Measurements from ENCODE around the gene DGKH. TPM values are rescaled to one million over a fixed set of nuclear protein-coding genes. Genes with fewer than 3 reads are reported as not detected.
A peak's percentile ranks its signal among the peaks of the same experiment; 100 is the strongest.

Gene DGKH
- polyA plus RNA-seq, 2 donors, result 1.9 to 2.7 TPM

DNA sequence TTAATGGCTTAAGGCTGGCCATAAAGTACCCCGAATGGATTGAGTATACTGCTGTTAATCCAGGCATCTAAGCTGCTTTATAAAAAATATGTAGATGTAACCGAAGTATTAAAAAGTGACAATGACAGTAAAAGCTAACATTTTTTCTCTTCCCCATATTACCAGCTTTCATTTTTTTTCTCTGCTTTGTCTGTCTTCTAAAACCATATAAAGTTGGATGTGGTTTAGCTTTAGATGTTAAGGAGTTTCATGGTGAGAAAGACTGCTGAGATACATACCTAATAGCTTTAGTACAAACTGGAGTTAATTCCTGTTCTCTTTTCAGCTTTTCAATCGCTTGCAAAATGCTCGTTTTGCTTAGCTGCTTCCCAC lies 224.3 kb downstream of the DGKH start:
- 3 to 9% methylated on average over 4 of the region's 4 CpGs for WGBS, 2 donors
- H3K36me3 ChIP-seq (ENCODE audit: control insufficient read depth in 2 of 2, insufficient read depth in 2 of 2, low read length in 1 of 2), result no peaks in the 10 kb centered on the region
- peak overlapping the region in 1 of 2 donors; percentile 87 for H3K27ac ChIP-seq (ENCODE audit: low read depth in 2 of 2, low read length in 1 of 2)
- H3K27me3 ChIP-seq (ENCODE audit: control insufficient read depth in 1 of 2, insufficient read depth in 2 of 2, low read length in 2 of 2), result no peaks in the 10 kb centered on the region
- H3K4me3 ChIP-seq (ENCODE audit: low read depth in 1 of 2, low read length in 2 of 2), result peak overlapping the region; percentile 71 to 93
- no peaks in the 10 kb centered on the region for H3K9me3 ChIP-seq (ENCODE audit: control insufficient read depth in 2 of 2, insufficient read depth in 1 of 2, low read depth in 1 of 2, low read length in 1 of 2)
- no peaks in the 10 kb centered on the region for H3K4me1 ChIP-seq (ENCODE audit: control insufficient read depth in 2 of 2, insufficient read depth in 2 of 2, low read length in 1 of 2)

DNA sequence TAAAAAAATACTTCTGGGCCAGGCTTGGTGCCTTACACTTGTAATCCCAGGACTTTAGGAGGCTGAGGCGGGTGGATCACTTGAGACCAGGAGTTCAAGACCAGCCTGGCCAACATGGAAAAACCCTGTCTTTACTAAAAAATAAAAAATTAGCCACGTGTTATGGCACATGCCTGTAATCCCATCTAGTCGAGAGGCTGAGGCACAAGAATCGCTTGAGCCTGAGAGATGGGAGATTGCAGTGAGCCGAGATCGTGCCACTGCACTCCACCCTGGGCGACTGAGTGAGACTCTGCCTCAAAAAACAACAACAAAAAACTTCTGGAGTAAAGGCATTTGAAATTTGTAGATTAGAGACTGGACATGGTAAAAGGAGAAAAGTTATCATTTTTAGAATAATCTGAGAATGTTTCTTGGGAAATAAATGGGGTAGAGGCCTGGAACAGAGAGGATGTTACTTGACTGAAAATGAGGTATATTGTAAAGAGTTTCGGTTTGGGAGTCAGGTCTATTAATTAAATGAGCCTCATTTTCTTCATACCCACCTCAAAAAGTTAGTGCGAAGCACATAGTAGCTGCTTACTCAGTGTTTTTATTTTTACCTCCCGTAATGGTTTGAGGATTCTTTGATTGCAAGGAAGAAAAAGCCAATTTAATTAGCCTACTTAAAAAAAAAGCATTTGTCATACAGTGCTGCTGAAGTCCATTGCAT lies 226.1 kb downstream of the DGKH start:
- Histone ChIP-seq H3K27ac (ENCODE audit: low read depth in 2 of 2, low read length in 1 of 2) (no peak overlapping the region), H3K4me1 (ENCODE audit: control insufficient read depth in 2 of 2, insufficient read depth in 2 of 2, low read length in 1 of 2) (no peaks in the 10 kb centered on the region), H3K4me3 (ENCODE audit: low read depth in 1 of 2, low read length in 2 of 2) (no peak overlapping the region), H3K9me3 (ENCODE audit: control insufficient read depth in 2 of 2, insufficient read depth in 1 of 2, low read depth in 1 of 2, low read length in 1 of 2) (no peaks in the 10 kb centered on the region), H3K27me3 (ENCODE audit: control insufficient read depth in 1 of 2, insufficient read depth in 2 of 2, low read length in 2 of 2) (no peaks in the 10 kb centered on the region), H3K36me3 (ENCODE audit: control insufficient read depth in 2 of 2, insufficient read depth in 2 of 2, low read length in 1 of 2) (no peaks in the 10 kb centered on the region)
- WGBS, 2 donors, result 83% methylated on average over 10 of the region's 10 CpGs

DNA sequence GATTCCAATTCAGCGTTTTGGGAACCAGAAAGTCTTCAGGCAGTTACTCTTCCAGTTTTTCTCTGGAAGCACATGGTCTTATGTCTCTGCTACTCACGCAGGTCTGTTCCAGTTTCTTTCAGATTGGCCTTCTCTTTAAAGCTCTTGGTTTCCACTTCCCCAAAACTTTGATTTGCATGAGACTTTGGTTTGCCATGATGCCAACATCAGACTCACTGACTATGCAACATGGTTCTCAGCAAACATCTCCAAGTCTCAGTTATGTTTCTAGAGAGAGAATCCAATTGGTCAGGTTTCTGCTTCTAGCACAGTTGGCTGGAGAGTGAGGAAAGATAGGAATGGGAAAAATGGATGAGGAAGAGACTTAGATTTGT lies 226.6 kb downstream of the DGKH start:
- no peaks in the 10 kb centered on the region for H3K27me3 ChIP-seq (ENCODE audit: control insufficient read depth in 1 of 2, insufficient read depth in 2 of 2, low read length in 2 of 2)
- H3K4me1 ChIP-seq (ENCODE audit: control insufficient read depth in 2 of 2, insufficient read depth in 2 of 2, low read length in 1 of 2), result no peaks in the 10 kb centered on the region
- H3K9me3 ChIP-seq (ENCODE audit: control insufficient read depth in 2 of 2, insufficient read depth in 1 of 2, low read depth in 1 of 2, low read length in 1 of 2), result no peaks in the 10 kb centered on the region
- H3K27ac ChIP-seq (ENCODE audit: low read depth in 2 of 2, low read length in 1 of 2), result no peak overlapping the region
- H3K36me3 ChIP-seq (ENCODE audit: control insufficient read depth in 2 of 2, insufficient read depth in 2 of 2, low read length in 1 of 2), result no peaks in the 10 kb centered on the region
- no peak overlapping the region for H3K4me3 ChIP-seq (ENCODE audit: low read depth in 1 of 2, low read length in 2 of 2)
- 73 to 80% methylated on average over 2 of the region's 2 CpGs for WGBS, 2 donors

DNA sequence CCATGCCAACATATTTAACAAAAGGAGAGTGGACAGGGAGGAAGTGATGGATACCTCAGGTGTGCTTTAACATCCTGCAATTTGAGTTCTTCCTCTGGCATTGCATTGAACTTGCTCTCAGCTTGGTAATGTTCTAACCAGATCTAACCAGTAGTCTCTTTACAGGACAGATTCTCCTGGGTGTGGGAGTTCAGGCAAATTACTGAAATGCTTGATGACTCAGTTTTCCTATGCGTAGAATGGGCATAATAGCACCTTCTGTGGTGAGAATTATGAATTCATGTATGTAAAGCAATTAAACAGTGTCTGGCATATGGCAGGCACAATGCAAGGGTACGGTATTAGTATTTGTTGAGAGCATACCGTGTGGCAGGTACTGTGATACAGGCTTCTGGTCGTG lies 227.1 kb downstream of the DGKH start:
- Histone ChIP-seq H3K27me3 (ENCODE audit: control insufficient read depth in 1 of 2, insufficient read depth in 2 of 2, low read length in 2 of 2) (no peaks in the 10 kb centered on the region), H3K4me1 (ENCODE audit: control insufficient read depth in 2 of 2, insufficient read depth in 2 of 2, low read length in 1 of 2) (no peaks in the 10 kb centered on the region), H3K36me3 (ENCODE audit: control insufficient read depth in 2 of 2, insufficient read depth in 2 of 2, low read length in 1 of 2) (no peaks in the 10 kb centered on the region), H3K27ac (ENCODE audit: low read depth in 2 of 2, low read length in 1 of 2) (no peak overlapping the region), H3K9me3 (ENCODE audit: control insufficient read depth in 2 of 2, insufficient read depth in 1 of 2, low read depth in 1 of 2, low read length in 1 of 2) (no peaks in the 10 kb centered on the region), H3K4me3 (ENCODE audit: low read depth in 1 of 2, low read length in 2 of 2) (no peak overlapping the region)
- 89% methylated on average over 4 of the region's 4 CpGs for WGBS, 2 donors

DNA sequence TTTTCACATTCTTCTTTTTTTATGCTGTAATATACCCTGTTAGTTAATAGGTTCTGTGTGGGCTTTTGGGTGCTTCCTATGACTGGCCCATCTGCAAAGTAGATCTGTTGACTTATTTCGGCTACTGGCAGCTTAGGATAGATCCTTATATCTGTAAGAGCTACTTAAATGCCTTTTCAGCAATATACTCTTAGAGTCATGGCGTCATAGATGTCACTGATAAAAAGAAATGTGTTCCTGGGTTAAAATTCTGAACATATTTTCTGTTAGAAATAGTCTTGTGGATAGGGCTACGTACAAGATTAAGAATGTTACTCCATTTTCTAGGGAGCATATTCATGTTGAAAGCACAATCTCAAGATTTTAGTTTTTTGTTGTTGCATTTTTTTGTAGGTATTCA lies 228.2 kb downstream of the DGKH start:
- Histone ChIP-seq H3K36me3 (ENCODE audit: control insufficient read depth in 2 of 2, insufficient read depth in 2 of 2, low read length in 1 of 2) (no peaks in the 10 kb centered on the region), H3K27me3 (ENCODE audit: control insufficient read depth in 1 of 2, insufficient read depth in 2 of 2, low read length in 2 of 2) (no peaks in the 10 kb centered on the region), H3K4me3 (ENCODE audit: low read depth in 1 of 2, low read length in 2 of 2) (no peak overlapping the region), H3K9me3 (ENCODE audit: control insufficient read depth in 2 of 2, insufficient read depth in 1 of 2, low read depth in 1 of 2, low read length in 1 of 2) (no peaks in the 10 kb centered on the region), H3K4me1 (ENCODE audit: control insufficient read depth in 2 of 2, insufficient read depth in 2 of 2, low read length in 1 of 2) (no peaks in the 10 kb centered on the region), H3K27ac (ENCODE audit: low read depth in 2 of 2, low read length in 1 of 2) (no peak overlapping the region)
- 90 to 96% methylated on average over 3 of the region's 3 CpGs for WGBS, 2 donors

DNA sequence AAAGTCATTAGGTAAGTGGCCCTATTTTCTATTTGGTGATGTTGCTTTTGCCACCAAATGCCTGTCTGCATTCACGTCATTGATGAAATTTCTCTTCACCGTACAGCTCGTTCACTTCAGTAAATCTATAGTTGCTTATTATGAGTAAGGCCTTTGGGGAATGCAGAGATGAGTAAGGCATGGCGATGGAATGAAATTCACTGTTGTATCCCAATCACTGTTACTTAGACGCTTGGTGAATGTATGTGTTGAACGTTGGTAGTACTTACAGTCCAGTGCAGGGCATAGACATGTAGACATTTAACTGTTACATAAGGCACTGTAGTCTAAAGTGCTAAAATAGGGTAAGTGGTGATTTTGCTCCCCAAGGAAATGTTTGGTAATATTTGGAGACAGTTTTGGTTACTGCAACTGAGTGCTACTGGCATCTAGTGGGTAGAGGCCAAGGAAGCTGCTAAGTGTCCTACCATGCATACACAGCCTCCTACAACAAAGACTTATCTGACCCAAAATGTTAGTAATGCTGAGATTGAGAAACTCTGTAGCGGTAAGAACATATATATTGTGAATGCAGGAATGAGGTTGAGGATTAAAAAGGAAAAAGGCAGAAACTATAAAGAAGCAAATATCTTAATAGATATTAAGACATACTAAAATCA lies 229.3 kb downstream of the DGKH start:
- no peak overlapping the region for H3K27ac ChIP-seq (ENCODE audit: low read depth in 2 of 2, low read length in 1 of 2)
- no peaks in the 10 kb centered on the region for H3K4me1 ChIP-seq (ENCODE audit: control insufficient read depth in 2 of 2, insufficient read depth in 2 of 2, low read length in 1 of 2)
- no peaks in the 10 kb centered on the region for H3K9me3 ChIP-seq (ENCODE audit: control insufficient read depth in 2 of 2, insufficient read depth in 1 of 2, low read depth in 1 of 2, low read length in 1 of 2)
- 90 to 92% methylated on average over 7 of the region's 7 CpGs for WGBS, 2 donors
- H3K4me3 ChIP-seq (ENCODE audit: low read depth in 1 of 2, low read length in 2 of 2), result no peak overlapping the region
- no peaks in the 10 kb centered on the region for H3K36me3 ChIP-seq (ENCODE audit: control insufficient read depth in 2 of 2, insufficient read depth in 2 of 2, low read length in 1 of 2)
- H3K27me3 ChIP-seq (ENCODE audit: control insufficient read depth in 1 of 2, insufficient read depth in 2 of 2, low read length in 2 of 2), result no peaks in the 10 kb centered on the region

DNA sequence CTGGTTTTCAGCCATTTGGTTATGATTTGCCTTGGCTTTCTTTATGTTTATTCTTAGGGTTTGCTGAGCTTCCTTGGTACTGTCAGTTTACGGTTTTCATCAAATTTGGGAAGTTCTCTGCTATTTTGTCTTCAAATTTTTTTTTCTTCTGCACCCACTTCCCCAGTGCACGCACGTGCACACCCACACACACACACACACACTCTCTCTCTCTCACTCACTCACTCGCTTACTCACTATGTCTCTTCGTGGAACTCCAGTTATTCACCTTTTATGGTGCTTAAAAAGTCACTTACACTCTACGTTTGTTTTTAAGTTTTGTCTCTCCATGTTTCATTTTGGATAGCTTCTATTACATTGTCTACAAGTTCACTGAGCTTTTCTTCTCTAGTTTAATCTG lies 230.6 kb downstream of the DGKH start:
- H3K4me1 ChIP-seq (ENCODE audit: control insufficient read depth in 2 of 2, insufficient read depth in 2 of 2, low read length in 1 of 2), result no peaks in the 10 kb centered on the region
- H3K27me3 ChIP-seq (ENCODE audit: control insufficient read depth in 1 of 2, insufficient read depth in 2 of 2, low read length in 2 of 2), result no peaks in the 10 kb centered on the region
- WGBS, 2 donors, result 75 to 88% methylated on average over 6 of the region's 6 CpGs
- H3K4me3 ChIP-seq (ENCODE audit: low read depth in 1 of 2, low read length in 2 of 2), result no peak overlapping the region
- no peak overlapping the region for H3K27ac ChIP-seq (ENCODE audit: low read depth in 2 of 2, low read length in 1 of 2)
- no peaks in the 10 kb centered on the region for H3K36me3 ChIP-seq (ENCODE audit: control insufficient read depth in 2 of 2, insufficient read depth in 2 of 2, low read length in 1 of 2)
- H3K9me3 ChIP-seq (ENCODE audit: control insufficient read depth in 2 of 2, insufficient read depth in 1 of 2, low read depth in 1 of 2, low read length in 1 of 2), result no peaks in the 10 kb centered on the region

DNA sequence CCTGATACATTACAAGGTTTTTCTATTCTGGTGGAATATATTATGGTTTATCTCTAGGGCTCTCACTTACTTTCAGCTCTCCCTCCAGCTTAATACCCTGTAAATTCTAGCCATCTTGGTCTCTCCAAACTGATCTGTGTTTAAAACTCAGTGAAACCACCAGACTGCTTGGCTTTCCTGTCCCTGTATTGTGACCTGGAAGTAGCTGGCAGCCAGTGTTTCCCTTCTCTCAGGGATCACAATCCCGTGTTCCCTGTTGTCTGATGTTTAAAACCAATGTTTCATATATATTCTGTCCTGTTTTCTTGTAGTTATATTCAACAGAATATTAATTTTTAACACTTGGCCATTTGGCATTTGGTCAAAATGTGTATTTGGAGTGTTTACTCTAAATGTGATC lies 231.5 kb downstream of the DGKH start:
- no peaks in the 10 kb centered on the region for H3K27me3 ChIP-seq (ENCODE audit: control insufficient read depth in 1 of 2, insufficient read depth in 2 of 2, low read length in 2 of 2)
- no peak overlapping the region for H3K27ac ChIP-seq (ENCODE audit: low read depth in 2 of 2, low read length in 1 of 2)

DNA sequence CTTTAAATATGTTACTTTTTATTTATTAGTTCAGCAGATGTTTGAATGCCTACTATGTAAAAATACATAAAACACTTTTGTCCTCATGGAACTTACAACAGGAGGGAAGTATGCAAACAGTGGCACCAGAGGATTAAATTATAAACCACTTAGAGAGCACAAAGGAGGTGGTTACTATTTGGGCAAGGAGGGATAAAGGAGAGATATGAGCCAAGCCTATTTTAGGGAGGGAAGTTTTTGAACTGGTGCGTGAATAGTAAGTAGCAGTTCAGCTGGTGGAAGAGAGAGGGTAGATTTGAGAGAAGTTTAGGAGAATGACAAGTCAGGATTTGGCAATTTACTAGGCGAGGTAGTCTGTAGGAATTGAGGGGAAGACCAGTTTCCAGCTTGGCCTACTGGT lies 232.1 kb downstream of the DGKH start:
- H3K4me3 ChIP-seq (ENCODE audit: low read depth in 1 of 2, low read length in 2 of 2), result no peak overlapping the region
- 77 to 83% methylated on average over 2 of the region's 2 CpGs for WGBS, 2 donors
- H3K4me1 ChIP-seq (ENCODE audit: control insufficient read depth in 2 of 2, insufficient read depth in 2 of 2, low read length in 1 of 2), result no peaks in the 10 kb centered on the region
- H3K27ac ChIP-seq (ENCODE audit: low read depth in 2 of 2, low read length in 1 of 2), result no peak overlapping the region
- no peaks in the 10 kb centered on the region for H3K9me3 ChIP-seq (ENCODE audit: control insufficient read depth in 2 of 2, insufficient read depth in 1 of 2, low read depth in 1 of 2, low read length in 1 of 2)
- H3K36me3 ChIP-seq (ENCODE audit: control insufficient read depth in 2 of 2, insufficient read depth in 2 of 2, low read length in 1 of 2), result no peaks in the 10 kb centered on the region
- no peaks in the 10 kb centered on the region for H3K27me3 ChIP-seq (ENCODE audit: control insufficient read depth in 1 of 2, insufficient read depth in 2 of 2, low read length in 2 of 2)

More for the DNA sequence above, 231.5 kb downstream of the DGKH start:
- H3K4me1 ChIP-seq (ENCODE audit: control insufficient read depth in 2 of 2, insufficient read depth in 2 of 2, low read length in 1 of 2), result no peaks in the 10 kb centered on the region
- WGBS, 2 donors, result 56 to 67% methylated on average over 1 of the region's 1 CpG
- no peaks in the 10 kb centered on the region for H3K9me3 ChIP-seq (ENCODE audit: control insufficient read depth in 2 of 2, insufficient read depth in 1 of 2, low read depth in 1 of 2, low read length in 1 of 2)
- H3K4me3 ChIP-seq (ENCODE audit: low read depth in 1 of 2, low read length in 2 of 2), result no peak overlapping the region
- H3K36me3 ChIP-seq (ENCODE audit: control insufficient read depth in 2 of 2, insufficient read depth in 2 of 2, low read length in 1 of 2), result no peaks in the 10 kb centered on the region

DNA sequence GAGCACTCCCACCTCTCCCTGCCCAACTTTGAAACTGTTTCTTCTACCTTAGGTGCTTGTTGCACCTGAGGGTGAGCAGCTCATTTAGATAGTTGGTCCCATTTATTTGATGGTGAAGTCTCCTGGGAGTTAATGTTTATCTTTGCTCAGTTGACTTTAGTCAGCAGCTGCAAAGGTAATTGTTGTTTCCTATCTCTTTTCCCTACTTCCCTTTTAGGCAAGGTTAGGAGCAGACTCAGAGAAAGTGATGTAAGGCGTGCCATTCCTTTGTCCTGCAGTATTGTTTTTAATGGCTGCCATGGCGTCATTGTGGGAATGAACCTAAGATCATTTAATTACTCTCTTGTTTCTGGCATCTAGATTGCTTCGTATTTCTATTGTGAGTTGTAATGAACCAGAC lies 235.1 kb downstream of the DGKH start:
- Histone ChIP-seq H3K36me3 (ENCODE audit: control insufficient read depth in 2 of 2, insufficient read depth in 2 of 2, low read length in 1 of 2) (peaks cover 0 to 3% of the 10 kb centered on the region in 2 donors), H3K27me3 (ENCODE audit: control insufficient read depth in 1 of 2, insufficient read depth in 2 of 2, low read length in 2 of 2) (no peaks in the 10 kb centered on the region), H3K4me3 (ENCODE audit: low read depth in 1 of 2, low read length in 2 of 2) (no peak overlapping the region), H3K4me1 (ENCODE audit: control insufficient read depth in 2 of 2, insufficient read depth in 2 of 2, low read length in 1 of 2) (no peaks in the 10 kb centered on the region), H3K9me3 (ENCODE audit: control insufficient read depth in 2 of 2, insufficient read depth in 1 of 2, low read depth in 1 of 2, low read length in 1 of 2) (no peaks in the 10 kb centered on the region), H3K27ac (ENCODE audit: low read depth in 2 of 2, low read length in 1 of 2) (no peak overlapping the region)
- WGBS, 2 donors, result 88 to 90% methylated on average over 3 of the region's 3 CpGs
